ENCODE measurements around the gene SRSF4.
"Not testable (repeated sequence)": the region's sequence is repeated elsewhere in the genome, so short reads cannot be mapped to it uniquely, and the experiment has no call there.

The SRSF4 gene

GRCh38 chr1:29181413-29182225 is at the start of gene SRSF4:
Gene SRSF4 (minus strand): TSS chr1:29181900. CDS start chr1:29181752, 148 bp downstream.
- DNase-seq (ENCODE audit: low read depth): peak; percentile 97

GRCh38 chr1:29230553-29231378 is 49.1 kb upstream of the SRSF4 start, which contains the start of gene MECR:
Gene MECR (minus strand): TSS chr1:29230934. CDS start chr1:29230906, 28 bp downstream.
- peak; percentile 94 for DNase-seq (ENCODE audit: low read depth)

GRCh38 chr1:29230204-29230552 is 48.5 kb upstream of the SRSF4 start:
- no peak for DNase-seq (ENCODE audit: low read depth)

GRCh38 chr1:29227511-29227910 is 45.8 kb upstream of the SRSF4 start:
- DNase-seq (ENCODE audit: low read depth): no peak

- no peak for DNase-seq (ENCODE audit: low read depth)
Observed at GRCh38 chr1:29225361-29225760, 43.7 kb upstream of the SRSF4 start.

- DNase-seq (ENCODE audit: low read depth): no peak
Observed at GRCh38 chr1:29224356-29224837, 42.7 kb upstream of the SRSF4 start.

- no peak for DNase-seq (ENCODE audit: low read depth)
Observed at GRCh38 chr1:29223521-29223920, 41.8 kb upstream of the SRSF4 start.

- no peak for DNase-seq (ENCODE audit: low read depth)
Observed at GRCh38 chr1:29222686-29223085, 41.0 kb upstream of the SRSF4 start.

- DNase-seq (ENCODE audit: low read depth): not testable (repeated sequence)
Observed at GRCh38 chr1:29222260-29222659, 40.6 kb upstream of the SRSF4 start.

- no peak for DNase-seq (ENCODE audit: low read depth)
Observed at GRCh38 chr1:29221296-29221695, 39.6 kb upstream of the SRSF4 start.

- DNase-seq (ENCODE audit: low read depth): no peak
Observed at GRCh38 chr1:29218223-29218622, 36.5 kb upstream of the SRSF4 start.

- no peak for DNase-seq (ENCODE audit: low read depth)
Observed at GRCh38 chr1:29217633-29218032, 35.9 kb upstream of the SRSF4 start.

- no peak for DNase-seq (ENCODE audit: low read depth)
Observed at GRCh38 chr1:29213055-29213454, 31.4 kb upstream of the SRSF4 start.

GRCh38 chr1:29211086-29212030 is 29.7 kb upstream of the SRSF4 start:
- no peak for DNase-seq (ENCODE audit: low read depth)

- DNase-seq (ENCODE audit: low read depth): no peak
Observed at GRCh38 chr1:29210278-29211085, 28.8 kb upstream of the SRSF4 start.

- no peak for DNase-seq (ENCODE audit: low read depth)
Observed at GRCh38 chr1:29209173-29209572, 27.5 kb upstream of the SRSF4 start.

- no peak for DNase-seq (ENCODE audit: low read depth)
Observed at GRCh38 chr1:29208442-29208841, 26.7 kb upstream of the SRSF4 start.

GRCh38 chr1:29202584-29203340 is 21.1 kb upstream of the SRSF4 start:
- DNase-seq (ENCODE audit: low read depth): peak; percentile 88

GRCh38 chr1:29202053-29202452 is 20.4 kb upstream of the SRSF4 start:
- no peak for DNase-seq (ENCODE audit: low read depth)

- no peak for DNase-seq (ENCODE audit: low read depth)
Observed at GRCh38 chr1:29201595-29202051, 19.9 kb upstream of the SRSF4 start.

Measured in activated gamma-delta T cell treated with anti-CD3 and anti-CD28 coated beads, Interleukin-2, amount 50 U/mL, for 16 hours (primary cell).